K562 (cell line): ENCODE data around the gene PCDH1. TPM values are rescaled to one million over a fixed set of nuclear protein-coding genes. Genes with fewer than 3 reads are reported as not detected.

ENCODE experiments used
- EHMT2 ChIP-seq: fragments of 450-650 bp; IDR thresholded peaks from 2 replicates; pipeline ENCODE4 v1.6.1; 2018; ENCODE audit warnings: antibody characterized with exemption
- IFI16 ChIP-seq: fragments of 250-450 bp; sonication (Bioruptor Pico); IDR thresholded peaks from 2 replicates; pipeline ENCODE4 v2.1.2; 2022; ENCODE audit warnings: mild to moderate bottlenecking, inconsistent platforms
- MIER1 ChIP-seq: fragments of 450-650 bp; IDR thresholded peaks from 2 replicates; pipeline ENCODE4 v1.6.1; 2016; ENCODE audit warnings: antibody characterized with exemption, mild to moderate bottlenecking, low read depth
- PRMT5 ChIP-seq: sonication (generic); formaldehyde crosslinking; IDR thresholded peaks from 2 replicates; pipeline ENCODE4 v1.5.0; 2020; ENCODE audit warnings: missing genetic modification reagents
- SP1 ChIP-seq: sonication (generic); formaldehyde crosslinking; IDR thresholded peaks from 2 replicates; pipeline ENCODE4 v1.8.1; 2022; ENCODE audit warnings: mild to moderate bottlenecking, missing genetic modification reagents
- SRF ChIP-seq, 2 experiments: fragments of 250-450, 450-650 bp in 1 of 2; sonication (Bioruptor Pico) in 1 of 2; sonication (generic) in 1 of 2; formaldehyde crosslinking; IDR thresholded peaks; 2 replicates each; pipeline versions ENCODE4 v1.5.0 to v1.5.1; 2020 to 2022; ENCODE audit warnings: mild to moderate bottlenecking in 1 of 2, missing genetic modification reagents in 1 of 2
- STAG1 ChIP-seq: sonication (generic); formaldehyde crosslinking; IDR thresholded peaks from 2 replicates; pipeline ENCODE4 v1.5.0; 2020; ENCODE audit warnings: missing genetic modification reagents, borderline replicate concordance
- THRAP3 ChIP-seq: fragments of 450-650 bp; IDR thresholded peaks from 2 replicates; pipeline ENCODE4 v1.6.1; 2016; ENCODE audit warnings: mild to moderate bottlenecking, inconsistent platforms, borderline replicate concordance
- ZNF507 ChIP-seq: conservative IDR thresholded peaks from 2 replicates; pipeline ENCODE4 v1.6.1; 2017; ENCODE audit warnings: missing genetic modification characterization, missing compliant biosample characterization
- ZNF76 ChIP-seq: fragments of 250-450 bp; sonication (Bioruptor Pico); IDR thresholded peaks from 2 replicates; pipeline ENCODE4 v1.4.0; 2020; ENCODE audit warnings: mild to moderate bottlenecking, moderate library complexity, borderline replicate concordance
- polyA plus RNA-seq, 8 experiments: library from polyadenylated mRNA; depleted of rRNA in 4 of 8; stranded (reverse) in 5 of 8; unstranded in 3 of 8; fragments of >200 nt; fragmentation: Nextera tagmentation in 2 of 8; fragmentation: Illumina TruSeq in 1 of 8; extraction: Ambion mirVana in 2 of 8; extraction: Trizol in 1 of 8; gene quantifications; 2 replicates each; pipeline versions ENCODE4 v1.2.1 to v1.2.3, GENCODE V29; 2011 to 2014; ENCODE audit warnings: inconsistent platforms in 1 of 8, missing spikeins in 1 of 8
- total RNA-seq, 7 experiments: library from RNA; depleted of rRNA in 6 of 7; stranded (reverse); fragments of >200 nt in 6 of 7; fragmentation: Illumina TruSeq in 2 of 7; extraction: Trizol in 2 of 7; gene quantifications; 2 replicates each; pipeline versions ENCODE4 v1.2.1 to v1.2.3, GENCODE V29; 2011 to 2021; ENCODE audit warnings: low replicate concordance in 1 of 7
- TF ChIP-seq, protein P1 (sequence below): fragments of 200-800 bp; sonication (Bioruptor generic); IDR thresholded peaks from 2 replicates; pipeline ENCODE4 v1.6.1; 2017; ENCODE audit warnings: missing genetic modification characterization, missing compliant biosample characterization
- TF ChIP-seq, protein P2 (sequence below): sonication (generic); formaldehyde crosslinking; IDR thresholded peaks from 2 replicates; pipeline ENCODE4 v1.8.1; 2023; ENCODE audit warnings: mild to moderate bottlenecking, missing genetic modification reagents
- TF ChIP-seq, protein P3 (sequence below): fragments of 250-450 bp; sonication (Bioruptor Pico); IDR thresholded peaks from 2 replicates; pipeline ENCODE4 v1.9.0; 2021; ENCODE audit warnings: mild to moderate bottlenecking

Gene PCDH1
- total and polyA plus RNA-seq, 9 of the 15 experiments (the other 6 are each of a cell fraction or from before 2014, with no cell fraction given) = 0.11 to 3.6 (median 1.9) TPM; not detected in 1

DNA sequence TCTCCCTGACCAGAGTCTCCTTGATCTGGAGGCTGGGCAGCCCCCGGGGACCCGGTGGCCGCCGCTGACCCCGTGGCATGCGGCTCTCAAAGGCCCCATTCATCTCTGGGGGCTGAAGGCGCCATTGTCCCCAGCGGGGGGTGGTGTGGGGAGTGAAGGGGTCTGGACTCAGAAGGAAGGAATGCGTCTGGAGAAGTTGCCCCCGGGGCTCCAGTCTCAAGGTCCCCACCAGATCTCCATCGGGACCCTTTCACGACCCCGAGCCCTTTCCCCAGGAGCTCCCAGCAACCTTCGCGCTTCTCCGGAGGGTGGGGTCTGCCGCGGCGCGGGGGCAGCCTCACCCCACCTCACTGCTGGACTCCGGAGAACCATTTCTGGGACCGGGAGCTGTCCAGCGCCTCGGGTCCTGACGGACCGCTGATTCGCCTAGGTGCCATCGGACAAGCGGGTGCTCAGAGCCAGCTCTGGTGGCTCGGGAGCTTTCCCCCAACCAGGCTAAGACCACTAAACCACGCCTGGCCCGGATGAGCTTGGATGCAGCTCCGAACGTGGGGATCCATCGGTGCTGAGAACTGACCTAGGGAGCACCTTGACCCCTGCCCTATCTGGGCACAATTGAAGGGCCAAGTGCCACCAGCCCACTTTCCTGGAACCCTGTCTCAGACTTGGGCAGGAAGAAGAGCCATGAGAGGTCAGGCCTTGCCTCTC, 5.1 kb upstream of the PCDH1 start (continued):
- peak; percentile 84; the same call in 1 of the 2 replicates for TF ChIP-seq PRMT5 (CRISPR knock-in tag)
- TF ChIP-seq MIER1 = peak; percentile 95
- TF ChIP-seq, protein P1, sequence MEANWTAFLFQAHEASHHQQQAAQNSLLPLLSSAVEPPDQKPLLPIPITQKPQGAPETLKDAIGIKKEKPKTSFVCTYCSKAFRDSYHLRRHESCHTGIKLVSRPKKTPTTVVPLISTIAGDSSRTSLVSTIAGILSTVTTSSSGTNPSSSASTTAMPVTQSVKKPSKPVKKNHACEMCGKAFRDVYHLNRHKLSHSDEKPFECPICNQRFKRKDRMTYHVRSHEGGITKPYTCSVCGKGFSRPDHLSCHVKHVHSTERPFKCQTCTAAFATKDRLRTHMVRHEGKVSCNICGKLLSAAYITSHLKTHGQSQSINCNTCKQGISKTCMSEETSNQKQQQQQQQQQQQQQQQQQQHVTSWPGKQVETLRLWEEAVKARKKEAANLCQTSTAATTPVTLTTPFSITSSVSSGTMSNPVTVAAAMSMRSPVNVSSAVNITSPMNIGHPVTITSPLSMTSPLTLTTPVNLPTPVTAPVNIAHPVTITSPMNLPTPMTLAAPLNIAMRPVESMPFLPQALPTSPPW = peak; percentile 50
- no peak for TF ChIP-seq IFI16 (CRISPR knock-in tag)
- TF ChIP-seq ZNF76 (CRISPR knock-in tag) = no peak
- TF ChIP-seq THRAP3 = no peak
- no peak for TF ChIP-seq SP1 (CRISPR knock-in tag)
- TF ChIP-seq ZNF507 = no peak
- TF ChIP-seq EHMT2 = peak; percentile 94
- TF ChIP-seq, protein P2, sequence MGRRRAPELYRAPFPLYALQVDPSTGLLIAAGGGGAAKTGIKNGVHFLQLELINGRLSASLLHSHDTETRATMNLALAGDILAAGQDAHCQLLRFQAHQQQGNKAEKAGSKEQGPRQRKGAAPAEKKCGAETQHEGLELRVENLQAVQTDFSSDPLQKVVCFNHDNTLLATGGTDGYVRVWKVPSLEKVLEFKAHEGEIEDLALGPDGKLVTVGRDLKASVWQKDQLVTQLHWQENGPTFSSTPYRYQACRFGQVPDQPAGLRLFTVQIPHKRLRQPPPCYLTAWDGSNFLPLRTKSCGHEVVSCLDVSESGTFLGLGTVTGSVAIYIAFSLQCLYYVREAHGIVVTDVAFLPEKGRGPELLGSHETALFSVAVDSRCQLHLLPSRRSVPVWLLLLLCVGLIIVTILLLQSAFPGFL = no peak
- TF ChIP-seq SRF (CRISPR knock-in tag; IDR thresholded peaks at IDR 0.05) = 0 out of 4 replicates have a peak, but pooled peaks of 1 of the 2 experiments have one; percentile 61
- TF ChIP-seq, protein P3, sequence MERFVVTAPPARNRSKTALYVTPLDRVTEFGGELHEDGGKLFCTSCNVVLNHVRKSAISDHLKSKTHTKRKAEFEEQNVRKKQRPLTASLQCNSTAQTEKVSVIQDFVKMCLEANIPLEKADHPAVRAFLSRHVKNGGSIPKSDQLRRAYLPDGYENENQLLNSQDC (CRISPR knock-in tag) = no peak
- no peak for TF ChIP-seq STAG1 (CRISPR knock-in tag)
